ENCODE data around the gene NR2C2. TPM values are rescaled to one million over a fixed set of nuclear protein-coding genes. Genes with fewer than 3 reads are reported as not detected.

Gene NR2C2
- total and polyA plus RNA-seq, 9 of the 15 experiments (the other 6 are each of a cell fraction or from before 2014, with no cell fraction given) = 6.1 to 33.0 (median 14.6) TPM

- TF ChIP-seq, protein P1, sequence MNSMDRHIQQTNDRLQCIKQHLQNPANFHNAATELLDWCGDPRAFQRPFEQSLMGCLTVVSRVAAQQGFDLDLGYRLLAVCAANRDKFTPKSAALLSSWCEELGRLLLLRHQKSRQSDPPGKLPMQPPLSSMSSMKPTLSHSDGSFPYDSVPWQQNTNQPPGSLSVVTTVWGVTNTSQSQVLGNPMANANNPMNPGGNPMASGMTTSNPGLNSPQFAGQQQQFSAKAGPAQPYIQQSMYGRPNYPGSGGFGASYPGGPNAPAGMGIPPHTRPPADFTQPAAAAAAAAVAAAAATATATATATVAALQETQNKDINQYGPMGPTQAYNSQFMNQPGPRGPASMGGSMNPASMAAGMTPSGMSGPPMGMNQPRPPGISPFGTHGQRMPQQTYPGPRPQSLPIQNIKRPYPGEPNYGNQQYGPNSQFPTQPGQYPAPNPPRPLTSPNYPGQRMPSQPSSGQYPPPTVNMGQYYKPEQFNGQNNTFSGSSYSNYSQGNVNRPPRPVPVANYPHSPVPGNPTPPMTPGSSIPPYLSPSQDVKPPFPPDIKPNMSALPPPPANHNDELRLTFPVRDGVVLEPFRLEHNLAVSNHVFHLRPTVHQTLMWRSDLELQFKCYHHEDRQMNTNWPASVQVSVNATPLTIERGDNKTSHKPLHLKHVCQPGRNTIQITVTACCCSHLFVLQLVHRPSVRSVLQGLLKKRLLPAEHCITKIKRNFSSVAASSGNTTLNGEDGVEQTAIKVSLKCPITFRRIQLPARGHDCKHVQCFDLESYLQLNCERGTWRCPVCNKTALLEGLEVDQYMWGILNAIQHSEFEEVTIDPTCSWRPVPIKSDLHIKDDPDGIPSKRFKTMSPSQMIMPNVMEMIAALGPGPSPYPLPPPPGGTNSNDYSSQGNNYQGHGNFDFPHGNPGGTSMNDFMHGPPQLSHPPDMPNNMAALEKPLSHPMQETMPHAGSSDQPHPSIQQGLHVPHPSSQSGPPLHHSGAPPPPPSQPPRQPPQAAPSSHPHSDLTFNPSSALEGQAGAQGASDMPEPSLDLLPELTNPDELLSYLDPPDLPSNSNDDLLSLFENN (IDR thresholded peaks at IDR 0.05; ENCODE audit: low read depth in 2 of 2, low read length in 2 of 2) = peak in 1 of 2 experiments; percentile 26; a peak in 1 of 4 replicates
- TF ChIP-seq SIN3A (IDR thresholded peaks at IDR 0.05; ENCODE audit: borderline replicate concordance in 2 of 2, control insufficient read depth in 1 of 2, low read depth in 2 of 2, low read length in 2 of 2) (peak; percentile 55 to 84; a peak in 2 of 4 replicates), LEF1 (IDR thresholded peaks at IDR 0.05) (peak; percentile 70), PCBP1 (IDR thresholded peaks at IDR 0.05; ENCODE audit: low read depth, low read length, poor library complexity, severe bottlenecking) (peak; percentile 87), HNRNPL (IDR thresholded peaks at IDR 0.05; ENCODE audit: low read depth, low read length) (peak; percentile 38; the same call in 1 of the 2 replicates), ZNF696 (CRISPR knock-in tag; conservative IDR thresholded peaks at IDR 0.05) (no peak), TOE1 (IDR thresholded peaks at IDR 0.05; ENCODE audit: borderline replicate concordance) (peak; percentile 83; the same call in 1 of the 2 replicates), TOE1 (CRISPR knock-in tag; IDR thresholded peaks at IDR 0.05; ENCODE audit: borderline replicate concordance, low read depth) (no peak), ZNF140 (CRISPR knock-in tag; IDR thresholded peaks at IDR 0.05) (no peak), KAT8 (IDR thresholded peaks at IDR 0.05; ENCODE audit: low read depth) (peak; percentile 81; the same call in 1 of the 2 replicates), HMG20B (CRISPR knock-in tag; IDR thresholded peaks at IDR 0.05) (no peak), NFXL1 (CRISPR knock-in tag; IDR thresholded peaks at IDR 0.05) (no peak), CTCFL (IDR thresholded peaks at IDR 0.05; ENCODE audit: borderline replicate concordance, insufficient read depth, low read depth, low read length, poor library complexity, severe bottlenecking) (no peak), HNRNPUL1 (IDR thresholded peaks at IDR 0.05; ENCODE audit: low read length) (no peak), JUND (IDR thresholded peaks at IDR 0.05; ENCODE audit: borderline replicate concordance, low read depth, low read length) (peak; percentile 42), JUND (tag; IDR thresholded peaks at IDR 0.05; ENCODE audit: borderline replicate concordance, low read depth, low read length) (no peak; the same call in 2 of the 3 replicates), SMC3 (conservative IDR thresholded peaks at IDR 0.05; ENCODE audit: insufficient read depth, low read depth, low read length) (no peak)
- TF ChIP-seq, protein P2, sequence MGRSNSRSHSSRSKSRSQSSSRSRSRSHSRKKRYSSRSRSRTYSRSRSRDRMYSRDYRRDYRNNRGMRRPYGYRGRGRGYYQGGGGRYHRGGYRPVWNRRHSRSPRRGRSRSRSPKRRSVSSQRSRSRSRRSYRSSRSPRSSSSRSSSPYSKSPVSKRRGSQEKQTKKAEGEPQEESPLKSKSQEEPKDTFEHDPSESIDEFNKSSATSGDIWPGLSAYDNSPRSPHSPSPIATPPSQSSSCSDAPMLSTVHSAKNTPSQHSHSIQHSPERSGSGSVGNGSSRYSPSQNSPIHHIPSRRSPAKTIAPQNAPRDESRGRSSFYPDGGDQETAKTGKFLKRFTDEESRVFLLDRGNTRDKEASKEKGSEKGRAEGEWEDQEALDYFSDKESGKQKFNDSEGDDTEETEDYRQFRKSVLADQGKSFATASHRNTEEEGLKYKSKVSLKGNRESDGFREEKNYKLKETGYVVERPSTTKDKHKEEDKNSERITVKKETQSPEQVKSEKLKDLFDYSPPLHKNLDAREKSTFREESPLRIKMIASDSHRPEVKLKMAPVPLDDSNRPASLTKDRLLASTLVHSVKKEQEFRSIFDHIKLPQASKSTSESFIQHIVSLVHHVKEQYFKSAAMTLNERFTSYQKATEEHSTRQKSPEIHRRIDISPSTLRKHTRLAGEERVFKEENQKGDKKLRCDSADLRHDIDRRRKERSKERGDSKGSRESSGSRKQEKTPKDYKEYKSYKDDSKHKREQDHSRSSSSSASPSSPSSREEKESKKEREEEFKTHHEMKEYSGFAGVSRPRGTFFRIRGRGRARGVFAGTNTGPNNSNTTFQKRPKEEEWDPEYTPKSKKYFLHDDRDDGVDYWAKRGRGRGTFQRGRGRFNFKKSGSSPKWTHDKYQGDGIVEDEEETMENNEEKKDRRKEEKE (IDR thresholded peaks at IDR 0.05; ENCODE audit: borderline replicate concordance in 1 of 2, control insufficient read depth in 1 of 2, low read depth in 2 of 2, low read length in 1 of 2) = no peak
Measured at GRCh38 chr3:14947886-14948608, 664 bp downstream of the NR2C2 start (continued).
